NT2/D1 (cell line): Measurements from ENCODE around the gene HENMT1.

Experiments
- YY1 ChIP-seq: IDR thresholded peaks from 2 replicates; pipeline ENCODE4 v1.6.1; 2011; ENCODE audit not compliant: insufficient read length, insufficient read depth
- ZNF274 ChIP-seq: IDR thresholded peaks from 2 replicates; pipeline ENCODE4 v1.6.1; 2011; ENCODE audit warnings: mild to moderate bottlenecking, low read depth, low read length

DNA sequence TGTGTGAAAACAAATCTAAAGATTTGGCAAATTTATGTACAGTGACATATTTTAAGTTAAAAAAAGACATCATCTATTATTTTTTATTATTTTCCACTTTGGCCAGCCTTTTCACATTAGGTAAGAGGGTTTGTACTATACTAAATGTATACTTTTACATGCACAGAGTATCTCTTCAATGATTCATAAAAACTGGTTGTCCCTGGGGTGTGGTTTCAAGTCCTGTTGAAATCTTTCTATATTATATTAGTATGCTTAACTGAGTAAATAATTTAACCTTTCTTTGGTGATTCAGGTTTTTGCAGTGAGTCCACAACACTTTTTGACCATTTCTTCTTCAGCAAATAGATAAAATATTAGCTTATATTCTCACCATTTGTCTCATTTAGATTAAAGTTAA, 55.3 kb downstream of the HENMT1 start:
- TF ChIP-seq ZNF274 (no peak), YY1 (no peak)
